Measurements from ENCODE around the gene EML5. TPM values are rescaled to one million over a fixed set of nuclear protein-coding genes. Genes with fewer than 3 reads are reported as not detected.

Gene EML5
- total RNA-seq, 2 experiments from 2014 or later: 2.8 to 3.1 TPM

- Mint-ChIP-seq H3K27me3 (no peaks in the 10 kb centered on the region), H3K4me3 (no peak overlapping the region), H3K4me1 (ENCODE audit: low read depth) (no peaks in the 10 kb centered on the region), H3K36me3 (ENCODE audit: low read depth) (peaks cover 15% of the 10 kb centered on the region), H3K9me3 (peaks cover 3% of the 10 kb centered on the region), H3K27ac (no peak overlapping the region)
- Histone ChIP-seq H3K9me3 (ENCODE audit: control insufficient read depth in 1 of 2, insufficient read depth in 1 of 2, low read length in 2 of 2) (peaks cover 12 to 18% of the 10 kb centered on the region in 2 experiments), H3K36me3 (ENCODE audit: insufficient read depth, low read length) (no peaks in the 10 kb centered on the region), H3K4me3 (ENCODE audit: low read length) (no peak overlapping the region), H3K27me3 (ENCODE audit: control insufficient read depth in 1 of 2, insufficient read depth in 2 of 2, low read length in 2 of 2) (no peaks in the 10 kb centered on the region), H3K4me1 (ENCODE audit: insufficient read depth, low read length) (no peaks in the 10 kb centered on the region), H3K27ac (ENCODE audit: low read depth in 1 of 2, low read length in 2 of 2) (no peak overlapping the region)
- ATAC-seq (ENCODE audit: poor library complexity) (no peak), DNase-seq (no peak)
- TF ChIP-seq CTCF (IDR thresholded peaks at IDR 0.05): no peak
- ChIA-PET CTCF (no interaction called here), POLR2A (no interaction called here)
- intact Hi-C loops (cut with DNase I, micrococcal nuclease): no loop called here
Observed at GRCh38 chr14:88770736-88771135, 22.0 kb downstream of the EML5 start.

- H3K9me3 Mint-ChIP-seq: peaks cover 3% of the 10 kb centered on the region
Observed at GRCh38 chr14:88765130-88765529, 27.6 kb downstream of the EML5 start.

GRCh38 chr14:88753873-88754272 lies 38.9 kb downstream of the EML5 start:
- Mint-ChIP-seq H3K36me3 (ENCODE audit: low read depth) (peaks cover 7% of the 10 kb centered on the region), H3K4me1 (ENCODE audit: low read depth) (no peaks in the 10 kb centered on the region), H3K27ac (no peak overlapping the region), H3K4me3 (no peak overlapping the region), H3K9me3 (no peaks in the 10 kb centered on the region), H3K27me3 (no peaks in the 10 kb centered on the region)
- ATAC-seq (ENCODE audit: poor library complexity): no peak
- no peak for DNase-seq
- Histone ChIP-seq H3K27me3 (ENCODE audit: control insufficient read depth in 1 of 2, insufficient read depth in 2 of 2, low read length in 2 of 2) (no peaks in the 10 kb centered on the region), H3K36me3 (ENCODE audit: insufficient read depth, low read length) (no peaks in the 10 kb centered on the region), H3K4me1 (ENCODE audit: insufficient read depth, low read length) (no peaks in the 10 kb centered on the region), H3K27ac (ENCODE audit: low read depth in 1 of 2, low read length in 2 of 2) (no peak overlapping the region), H3K9me3 (ENCODE audit: control insufficient read depth in 1 of 2, insufficient read depth in 1 of 2, low read length in 2 of 2) (no peaks in the 10 kb centered on the region), H3K4me3 (ENCODE audit: low read length) (no peak overlapping the region)
- TF ChIP-seq CTCF (IDR thresholded peaks at IDR 0.05): no peak
- intact Hi-C loops (cut with DNase I, micrococcal nuclease): no loop called here
- ChIA-PET POLR2A (no interaction called here), CTCF (no interaction called here)

More at GRCh38 chr14:88765130-88765529, 27.6 kb downstream of the EML5 start:
- no peak overlapping the region for H3K27ac Mint-ChIP-seq
- Histone ChIP-seq H3K36me3 (ENCODE audit: insufficient read depth, low read length) (no peaks in the 10 kb centered on the region), H3K27me3 (ENCODE audit: control insufficient read depth in 1 of 2, insufficient read depth in 2 of 2, low read length in 2 of 2) (no peaks in the 10 kb centered on the region), H3K27ac (ENCODE audit: low read depth in 1 of 2, low read length in 2 of 2) (no peak overlapping the region), H3K9me3 (ENCODE audit: control insufficient read depth in 1 of 2, insufficient read depth in 1 of 2, low read length in 2 of 2) (peaks cover 11 to 18% of the 10 kb centered on the region in 2 experiments), H3K4me3 (ENCODE audit: low read length) (no peak overlapping the region), H3K4me1 (ENCODE audit: insufficient read depth, low read length) (no peaks in the 10 kb centered on the region)
- CTCF ChIA-PET: interaction anchor here (0.6 kb wide), 1 partner anchor 25 kb away, joined by 4 read pairs; no protein-coding TSS in a partner anchor
- POLR2A ChIA-PET: no interaction called here
- no peak for ATAC-seq (ENCODE audit: poor library complexity)
- intact Hi-C loops (cut with DNase I, micrococcal nuclease): no loop called here
- peaks cover 35% of the 10 kb centered on the region for H3K36me3 Mint-ChIP-seq (ENCODE audit: low read depth)
- H3K4me3 Mint-ChIP-seq: no peak overlapping the region
- no peak for DNase-seq
- H3K27me3 Mint-ChIP-seq: no peaks in the 10 kb centered on the region
- no peak for TF ChIP-seq CTCF (IDR thresholded peaks at IDR 0.05)
- H3K4me1 Mint-ChIP-seq (ENCODE audit: low read depth): no peaks in the 10 kb centered on the region
